HFFc6 (cell line): ENCODE data around the gene SNRPE. TPM values are rescaled to one million over a fixed set of nuclear protein-coding genes. Genes with fewer than 3 reads are reported as not detected.

ENCODE experiments used
- DNase-seq: peaks from one replicate; pipeline ENCODE4 v3.0.0-alpha.2; 2018
- H3K27ac Mint-ChIP-seq: 2 replicates; pipeline ENCODE4 v1.8.0; 2020; ENCODE audit warnings: mild to moderate bottlenecking, mixed read lengths
- H3K27me3 Mint-ChIP-seq: 2 replicates; pipeline ENCODE4 v1.8.0; 2021; ENCODE audit warnings: mild to moderate bottlenecking, moderate library complexity, mixed read lengths; ENCODE audit not compliant: insufficient read depth
- H3K36me3 Mint-ChIP-seq: 2 replicates; pipeline ENCODE4 v1.8.0; 2021; ENCODE audit warnings: low read depth, mixed read lengths
- H3K4me1 Mint-ChIP-seq: 2 replicates; pipeline ENCODE4 v1.8.0; 2020; ENCODE audit warnings: low read depth, mixed read lengths
- H3K4me3 Mint-ChIP-seq: 2 replicates; pipeline ENCODE4 v1.8.0; 2020; ENCODE audit warnings: mild to moderate bottlenecking, moderate library complexity, mixed read lengths
- H3K9me3 Mint-ChIP-seq: 2 replicates; pipeline ENCODE4 v1.8.0; 2020; ENCODE audit warnings: mild to moderate bottlenecking, mixed read lengths
- CTCF ChIP-seq: fragments of 200-600 bp; sonication (generic); IDR thresholded peaks from 2 replicates; pipeline ENCODE4 v1.5.0; 2021; ENCODE audit warnings: antibody characterized with exemption, mild to moderate bottlenecking
- total RNA-seq, 6 experiments: library from RNA; stranded (reverse); fragmentation: NEBNext Ultra II Directional; extraction: Animal tissue kit (Norgen Biotek cat#: 25700); gene quantifications; 2 replicates in 1 of 6; 3 replicates in 5 of 6; pipeline ENCODE4 v1.2.3, GENCODE V29; 2021

Gene SNRPE
- total RNA-seq, 6 experiments from 2014 or later: 154 to 186 (median 163) TPM

- no peak for TF ChIP-seq CTCF
- Mint-ChIP-seq H3K9me3 (peaks cover 5% of the 10 kb centered on the region; the same call in 1 of the 2 replicates), H3K27me3 (no peaks in the 10 kb centered on the region; the same call in 1 of the 2 replicates), H3K4me1 (peaks cover 7% of the 10 kb centered on the region), H3K4me3 (no peak overlapping the region), H3K36me3 (peaks cover 11% of the 10 kb centered on the region; the same call in 1 of the 2 replicates), H3K27ac (no peak overlapping the region)
- DNase-seq: no peak
Observed at GRCh38 chr1:203899869-203900714, 38.7 kb downstream of the SNRPE start.

- peaks cover 22% of the 10 kb centered on the region for H3K4me1 Mint-ChIP-seq
- H3K4me3 Mint-ChIP-seq: no peak overlapping the region
- H3K9me3 Mint-ChIP-seq: no peaks in the 10 kb centered on the region
- 0 out of 2 replicates have a peak, but pooled peaks cover 6% of the 10 kb centered on the region for H3K36me3 Mint-ChIP-seq
- no peaks in the 10 kb centered on the region; the same call in 1 of the 2 replicates for H3K27me3 Mint-ChIP-seq
- no peak overlapping the region for H3K27ac Mint-ChIP-seq
- no peak for TF ChIP-seq CTCF
- no peak for DNase-seq
Observed at GRCh38 chr1:203901581-203901980, 40.2 kb downstream of the SNRPE start.

- no peak for DNase-seq
- TF ChIP-seq CTCF: peak; percentile 20; the same call in 1 of the 2 replicates
- H3K4me1 Mint-ChIP-seq: peaks cover 36% of the 10 kb centered on the region
- H3K27me3 Mint-ChIP-seq: no peaks in the 10 kb centered on the region; the same call in 1 of the 2 replicates
- H3K4me3 Mint-ChIP-seq: no peak overlapping the region
- 0 out of 2 replicates have a peak, but pooled peaks cover 6% of the 10 kb centered on the region for H3K36me3 Mint-ChIP-seq
- no peaks in the 10 kb centered on the region for H3K9me3 Mint-ChIP-seq
- H3K27ac Mint-ChIP-seq: no peak overlapping the region
Observed at GRCh38 chr1:203905275-203905674, 43.9 kb downstream of the SNRPE start.

- H3K27ac Mint-ChIP-seq: peak overlapping the region; percentile 69
- H3K27me3 Mint-ChIP-seq: no peaks in the 10 kb centered on the region
- peaks cover 42% of the 10 kb centered on the region for H3K4me1 Mint-ChIP-seq
Observed at GRCh38 chr1:203906932-203907331, 45.5 kb downstream of the SNRPE start.

GRCh38 chr1:203907901-203908300 is 46.5 kb downstream of the SNRPE start:
- Mint-ChIP-seq H3K4me1 (peaks cover 45% of the 10 kb centered on the region), H3K27me3 (no peaks in the 10 kb centered on the region), H3K4me3 (no peak overlapping the region; the same call in 1 of the 2 replicates), H3K9me3 (no peaks in the 10 kb centered on the region), H3K27ac (peak overlapping the region; percentile 69), H3K36me3 (no peaks in the 10 kb centered on the region)
- no peak for DNase-seq
- no peak for TF ChIP-seq CTCF

More at GRCh38 chr1:203906932-203907331, 45.5 kb downstream of the SNRPE start:
- peak; percentile 87 for DNase-seq
- no peaks in the 10 kb centered on the region for H3K36me3 Mint-ChIP-seq
- peak overlapping the region; percentile 18 for H3K4me3 Mint-ChIP-seq
- H3K9me3 Mint-ChIP-seq: no peaks in the 10 kb centered on the region
- no peak for TF ChIP-seq CTCF
